Activated T-cell treated with anti-CD3 and anti-CD28 coated beads, Interleukin-2, amount 50 U/mL, for 48 hours (primary cell): ENCODE measurements around the gene TCAIM.

Source experiments
- DNase-seq, 2 experiments: peaks; one replicate each; pipeline ENCODE4 v3.0.0-alpha.2; 2020

Gene TCAIM, protein sequence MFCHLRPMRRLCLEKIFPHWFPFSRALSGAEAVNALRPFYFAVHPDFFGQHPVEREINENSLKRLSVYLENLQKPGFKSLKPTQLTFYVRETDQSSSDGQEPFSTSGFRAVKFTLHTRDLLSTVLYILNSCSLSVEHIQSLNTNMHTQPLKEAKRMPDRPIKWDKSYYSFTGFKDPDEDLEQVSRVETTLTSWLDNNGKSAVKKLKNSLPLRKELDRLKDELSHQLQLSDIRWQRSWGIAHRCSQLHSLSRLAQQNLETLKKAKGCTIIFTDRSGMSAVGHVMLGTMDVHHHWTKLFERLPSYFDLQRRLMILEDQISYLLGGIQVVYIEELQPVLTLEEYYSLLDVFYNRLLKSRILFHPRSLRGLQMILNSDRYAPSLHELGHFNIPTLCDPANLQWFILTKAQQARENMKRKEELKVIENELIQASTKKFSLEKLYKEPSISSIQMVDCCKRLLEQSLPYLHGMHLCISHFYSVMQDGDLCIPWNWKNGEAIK

DNA sequence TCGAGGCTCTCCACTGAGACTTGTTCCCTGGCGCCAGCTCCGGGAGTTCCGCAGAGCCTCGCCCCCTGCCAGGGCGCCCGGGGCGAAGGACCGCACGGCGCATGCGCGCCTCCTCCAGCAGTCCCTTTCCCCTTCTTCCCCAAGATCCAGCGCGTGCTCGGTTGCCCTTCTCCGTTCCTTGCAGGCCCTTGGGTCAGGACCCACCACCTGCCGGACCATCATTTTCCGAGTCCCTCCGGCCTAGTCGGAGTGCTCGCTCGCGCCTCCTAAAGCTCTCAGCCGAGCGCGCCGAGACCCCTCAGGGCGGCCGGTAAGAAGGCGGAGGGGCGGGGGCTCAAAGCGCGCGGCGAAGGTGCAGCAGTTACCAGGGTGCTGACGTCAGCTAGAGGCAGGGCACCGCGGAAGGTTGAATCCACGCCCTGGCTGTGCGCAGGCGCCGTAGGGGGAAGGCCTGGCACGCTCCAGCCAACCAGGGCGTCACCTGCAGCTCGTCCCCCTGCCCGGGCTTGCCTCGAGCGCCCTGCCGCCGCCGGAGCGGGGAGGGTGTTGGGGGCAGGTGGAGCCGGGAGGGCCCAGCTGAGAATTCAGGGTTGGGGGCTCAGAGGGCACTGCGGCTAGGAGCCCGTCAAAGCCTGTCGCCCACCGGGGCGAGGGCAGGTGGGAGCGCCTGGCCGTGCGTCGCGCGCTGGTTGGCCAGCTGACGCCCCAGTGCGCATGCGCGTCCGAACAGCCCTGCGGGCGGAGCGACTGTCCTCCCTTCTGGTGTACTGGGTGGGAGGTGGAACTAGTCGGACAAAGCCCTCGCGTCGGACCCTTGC lies at the start of gene TCAIM:
Gene TCAIM (plus strand): TSS at position 757 of the 818 bp plus-strand sequence. CDS start 16,017 bp downstream, outside the sequence.
- peak; percentile 98 to 99 for DNase-seq

- no peak for DNase-seq
Measured at GRCh38 chr3:44289882-44290462, 48.6 kb upstream of the TCAIM start.

DNA sequence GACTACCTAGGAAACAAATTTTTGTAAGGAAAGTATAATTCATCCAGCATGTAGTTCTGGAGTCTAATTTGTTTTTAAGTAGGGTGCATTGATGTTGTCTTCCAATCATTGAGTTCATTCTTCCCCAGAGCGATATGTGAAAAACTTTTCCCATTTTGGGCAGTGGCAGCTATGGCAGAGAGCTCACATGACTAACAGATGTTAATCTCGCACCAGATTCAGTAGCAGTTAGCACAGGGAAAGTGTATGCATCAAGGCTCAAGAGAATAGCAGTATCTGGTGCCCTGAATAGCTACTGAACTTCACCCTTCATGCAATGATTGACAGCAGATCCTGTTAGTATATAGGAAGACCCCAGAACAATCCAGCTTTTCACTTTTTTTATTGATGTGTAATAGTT lies 46.3 kb upstream of the TCAIM start:
- DNase-seq = no peak

DNA sequence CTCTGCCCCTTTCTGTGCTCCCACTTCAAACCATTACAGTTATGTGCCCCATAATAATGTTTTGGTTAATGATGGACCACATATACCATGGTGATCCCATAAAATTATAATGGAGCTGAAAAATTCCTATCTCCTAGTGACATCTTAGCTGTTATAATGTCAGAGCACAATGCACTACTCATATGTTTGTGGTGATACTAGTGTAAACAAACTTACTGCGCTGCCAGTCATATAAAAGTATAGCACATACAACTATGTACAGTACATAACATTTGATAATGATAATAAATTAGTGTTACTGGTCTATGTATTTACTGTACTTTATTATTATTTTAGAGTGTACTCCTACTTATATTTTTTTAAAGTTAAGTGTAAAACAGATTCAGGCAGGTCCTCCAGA lies 45.6 kb upstream of the TCAIM start:
- no peak for DNase-seq

DNA sequence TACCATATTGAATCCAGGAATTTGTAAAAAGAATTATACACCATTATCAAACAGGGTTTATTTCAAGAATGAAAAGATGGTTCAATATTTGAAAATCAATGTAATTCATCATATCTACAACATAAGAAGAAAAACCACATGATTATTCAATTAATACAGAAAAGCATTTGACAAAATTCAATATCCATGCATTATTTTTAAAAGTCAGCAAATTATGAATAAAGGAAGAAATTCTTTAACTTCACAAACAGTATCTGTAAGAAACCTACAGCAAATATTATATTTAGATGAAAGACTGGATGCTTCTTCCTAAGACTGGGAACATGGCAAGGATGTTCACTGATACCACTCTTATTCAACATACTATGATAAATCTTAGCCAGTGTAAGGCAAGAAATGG lies 41.3 kb upstream of the TCAIM start:
- no peak for DNase-seq

GRCh38 chr3:44301746-44302145 lies 36.8 kb upstream of the TCAIM start:
- DNase-seq = no peak

DNA sequence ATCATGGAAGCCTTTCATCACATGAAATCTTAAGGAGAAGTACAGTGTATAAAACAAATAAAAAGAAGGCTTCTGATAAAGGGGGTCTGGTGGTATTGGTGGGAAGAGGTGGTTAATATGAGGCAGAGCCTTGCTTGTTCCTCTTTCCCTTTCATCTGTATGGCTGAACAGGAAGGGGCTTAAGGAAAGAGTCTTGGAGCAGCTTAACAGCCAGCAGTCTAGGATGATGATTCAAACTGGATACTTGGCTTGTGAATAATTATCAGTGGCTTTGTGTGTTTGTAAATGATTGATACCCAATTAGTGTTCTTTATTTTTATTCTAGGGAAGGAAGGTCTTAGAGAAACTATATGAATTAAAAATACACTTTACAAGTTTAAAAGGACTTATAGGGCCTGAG lies 29.1 kb upstream of the TCAIM start:
- DNase-seq = no peak

GRCh38 chr3:44318891-44319311 lies 19.7 kb upstream of the TCAIM start:
- no peak for DNase-seq

DNA sequence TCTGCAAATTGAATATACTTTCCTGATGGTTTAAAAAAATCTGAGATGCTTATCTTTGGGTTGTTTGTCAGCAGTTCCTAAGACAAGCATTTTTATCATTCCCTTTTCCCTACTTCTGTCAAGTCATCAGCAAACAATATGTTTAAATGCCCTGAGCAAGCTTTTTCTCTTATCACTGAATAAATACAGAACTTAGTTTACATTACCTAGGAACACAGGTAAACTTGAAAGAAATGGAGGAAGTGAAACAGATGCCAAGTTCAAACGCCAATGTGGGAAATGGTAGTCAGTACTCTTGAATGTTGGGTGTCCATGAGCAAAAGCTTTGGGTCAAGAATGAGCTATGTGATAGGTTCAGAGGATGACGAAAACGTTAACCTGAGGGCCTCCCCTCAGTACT lies 17.2 kb upstream of the TCAIM start:
- no peak for DNase-seq

DNA sequence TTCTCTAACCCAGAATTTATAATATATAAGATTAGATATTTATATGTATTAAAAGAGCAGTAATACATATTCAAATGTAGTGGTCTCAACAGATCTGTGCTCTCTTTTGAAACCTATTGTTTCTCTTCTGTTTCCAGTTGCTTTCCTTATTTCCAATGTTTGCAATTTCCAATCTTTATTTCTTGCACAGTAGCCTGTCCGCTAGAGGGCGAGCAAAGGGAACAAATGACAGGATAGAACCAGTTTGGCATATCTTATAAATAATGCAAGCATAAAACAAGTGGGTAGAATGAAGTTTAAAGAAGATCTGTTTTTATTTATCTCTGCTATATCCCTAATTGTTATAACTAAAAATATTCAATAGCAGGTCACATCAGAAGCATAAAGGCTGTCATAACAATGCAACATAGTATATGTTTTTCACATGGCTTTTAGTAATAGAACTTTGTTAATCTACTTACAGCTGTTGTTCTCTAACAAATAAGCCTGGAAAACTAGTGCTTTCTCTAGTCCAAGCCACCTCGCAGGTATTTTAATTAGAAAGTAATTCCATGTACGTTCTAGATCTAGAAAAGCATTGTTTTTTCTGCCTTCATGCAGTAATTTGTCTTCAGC lies 15.1 kb upstream of the TCAIM start:
- DNase-seq = peak; percentile 53 to 63

DNA sequence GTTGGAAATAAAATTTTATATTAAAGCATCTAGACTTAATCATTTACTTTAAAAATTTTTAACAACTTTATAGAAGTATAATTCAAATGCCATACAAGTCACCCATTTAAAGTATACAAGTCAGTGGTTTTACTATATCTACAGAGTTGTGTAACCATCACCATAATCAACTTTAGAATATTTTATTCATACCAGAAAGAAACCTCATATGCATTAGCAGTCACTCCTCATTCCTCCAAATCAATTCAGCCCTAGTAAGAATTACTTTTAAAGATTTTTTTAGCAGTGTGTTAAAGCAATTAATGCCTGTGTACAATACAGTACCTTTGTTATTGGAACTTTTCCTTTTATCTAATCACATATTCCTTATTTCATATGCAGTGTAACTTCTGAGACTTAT lies 14.0 kb upstream of the TCAIM start:
- DNase-seq = no peak

DNA sequence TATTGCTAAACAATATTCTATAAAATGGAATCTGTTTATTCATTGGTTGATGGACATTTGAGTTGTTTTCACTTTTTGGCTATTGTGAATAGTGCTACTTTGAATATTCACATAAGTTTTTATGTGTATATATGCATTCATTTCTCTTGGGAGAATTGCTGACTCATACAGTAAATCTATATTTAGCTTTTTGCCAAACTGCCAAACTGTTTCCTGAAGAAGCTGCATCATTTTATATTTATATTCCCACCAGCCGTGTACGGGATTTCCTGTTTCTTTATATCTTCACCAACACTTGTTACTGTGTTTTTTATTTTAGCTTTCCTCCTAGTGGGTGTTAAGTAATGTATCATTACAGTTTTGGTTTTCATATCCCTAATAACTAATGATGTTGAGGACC lies 12.5 kb upstream of the TCAIM start:
- DNase-seq = no peak

GRCh38 chr3:44326515-44326914 lies 12.1 kb upstream of the TCAIM start:
- DNase-seq = no peak

- DNase-seq = no peak
Measured at GRCh38 chr3:44329946-44330345, 8.6 kb upstream of the TCAIM start.

DNA sequence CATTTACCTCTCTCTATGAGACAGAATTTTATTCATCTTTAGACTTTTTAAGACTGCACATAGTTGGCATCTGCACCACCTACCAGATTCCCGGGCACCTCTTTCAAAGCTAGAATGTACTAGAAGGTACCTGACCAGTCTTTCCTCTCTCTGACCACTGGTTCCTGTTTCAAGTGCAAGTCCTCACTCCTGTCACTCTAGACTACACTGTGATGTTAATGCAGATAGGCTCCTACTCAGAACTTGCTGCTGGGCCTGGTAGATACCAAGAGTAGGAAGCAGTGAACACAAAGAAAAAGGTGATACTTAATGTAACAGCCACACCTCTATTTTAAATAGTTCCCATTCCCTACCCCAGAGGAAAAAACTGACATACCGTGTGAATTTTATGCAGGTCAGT lies 8.1 kb upstream of the TCAIM start:
- DNase-seq = no peak

DNA sequence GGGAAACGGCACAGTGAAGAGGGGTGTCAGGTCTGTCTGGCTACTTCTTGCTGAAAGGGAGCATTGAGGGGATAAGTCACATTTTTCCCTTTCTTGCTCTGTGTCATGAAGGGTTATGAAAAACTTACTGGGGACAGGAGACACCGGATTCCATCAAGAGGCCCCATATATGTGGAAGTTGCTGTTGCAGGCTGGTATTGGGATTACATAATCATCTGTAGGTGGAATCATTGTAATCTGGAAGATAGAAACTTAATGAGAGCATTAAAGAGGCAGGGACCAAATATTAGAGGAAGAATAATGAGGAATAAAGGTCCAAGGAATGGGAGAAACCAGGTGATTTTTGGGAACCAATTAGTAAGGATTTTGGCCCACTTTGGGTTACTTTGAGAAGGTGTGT lies 4.2 kb upstream of the TCAIM start:
- no peak for DNase-seq

DNA sequence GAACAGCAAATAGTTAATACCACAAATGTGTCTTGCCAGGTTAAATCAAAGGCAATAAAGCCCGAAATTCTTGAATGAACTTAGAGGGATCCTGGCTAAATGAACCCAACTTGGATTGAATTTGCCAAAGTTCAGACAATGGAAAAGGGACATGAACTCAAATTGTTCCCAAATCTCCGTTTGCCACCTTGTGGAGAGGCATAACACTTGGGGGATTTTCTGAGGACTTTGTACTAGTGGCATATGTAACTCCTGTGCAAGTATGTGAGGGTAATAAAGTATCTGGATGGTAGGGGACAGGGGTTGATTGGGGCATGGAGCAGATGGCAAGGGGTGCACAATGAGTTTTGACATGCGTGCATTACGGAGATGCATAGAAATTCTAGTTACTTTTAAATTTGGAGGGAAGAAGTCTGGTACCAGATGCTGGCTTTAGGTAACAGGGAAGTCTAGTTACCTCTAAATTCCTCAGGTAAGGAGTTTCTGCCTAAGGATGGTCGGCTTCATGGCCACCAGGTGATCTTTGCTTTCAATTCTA lies 1.2 kb upstream of the TCAIM start:
- DNase-seq = no peak

DNA sequence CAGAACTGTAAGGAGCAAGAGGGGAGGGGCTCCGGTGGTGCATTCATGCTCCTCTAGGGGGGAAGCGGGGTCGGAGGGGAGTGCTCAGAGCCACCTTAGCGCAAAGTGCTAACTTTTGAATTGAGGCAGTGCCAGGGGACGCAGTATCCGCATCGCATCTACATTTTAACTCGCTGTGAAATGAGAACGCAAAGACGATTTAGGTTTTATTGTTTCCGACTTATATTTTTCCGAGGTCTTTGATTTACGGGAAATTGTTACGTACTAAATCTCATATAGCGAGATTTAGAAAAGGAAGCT lies 212 bp downstream of the TCAIM start:
- no peak for DNase-seq

- DNase-seq = no peak
Measured at GRCh38 chr3:44339181-44340057, 853 bp downstream of the TCAIM start.

GRCh38 chr3:44340058-44340395 lies 1.5 kb downstream of the TCAIM start:
- no peak for DNase-seq

DNA sequence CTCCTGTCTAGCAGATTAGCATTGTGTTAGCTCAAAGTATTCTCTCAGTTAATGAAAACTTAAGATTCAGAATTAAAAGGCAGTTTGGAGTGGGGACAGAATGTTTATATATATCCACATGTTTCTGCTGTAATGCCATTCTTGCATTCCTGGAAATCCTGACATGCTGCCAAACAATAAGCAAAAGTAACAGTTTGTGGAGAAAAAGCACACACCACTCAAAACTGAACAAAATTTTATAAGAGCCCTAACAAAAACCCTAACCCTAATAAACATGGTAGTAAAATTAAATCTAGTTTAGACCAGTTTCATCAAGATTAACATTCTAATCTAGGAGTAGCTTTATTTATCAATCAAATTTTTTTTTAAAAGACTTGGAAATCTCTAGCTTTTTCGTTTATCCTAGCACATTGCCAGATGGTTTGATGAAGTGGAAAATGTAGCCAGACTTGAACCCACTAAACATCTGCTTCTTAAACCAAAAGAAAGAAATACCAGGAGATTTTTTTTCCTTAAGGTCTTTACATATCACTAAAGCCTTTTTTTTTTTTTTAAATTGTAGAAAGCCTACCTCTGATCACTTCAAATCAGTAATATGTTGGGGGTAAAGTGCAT lies 3.7 kb downstream of the TCAIM start:
- DNase-seq = no peak

- DNase-seq = no peak
Measured at GRCh38 chr3:44343421-44343820, 4.9 kb downstream of the TCAIM start.
